Breast epithelium (tissue), 4 donors: Measurements from ENCODE around the gene KPNA1. TPM values are rescaled to one million over a fixed set of nuclear protein-coding genes. Genes with fewer than 3 reads are reported as not detected.

Source experiments
- DNase-seq, 2 donors: peaks; one replicate each; pipeline ENCODE4 v3.0.0-alpha.2; 2019; ENCODE audit warnings: low spot score in 2 of 2
- H3K27ac ChIP-seq, 2 donors: fragments of 200-600 bp; sonication (generic) in 1 of 2; one replicate each; pipeline ENCODE4 v1.5.1; 2016 to 2019; ENCODE audit warnings: mild to moderate bottlenecking in 1 of 2
- H3K27me3 ChIP-seq, 2 donors: fragments of 200-600 bp; sonication (generic) in 1 of 2; one replicate each; pipeline versions ENCODE4 v1.5.1 to v1.6.0; 2017 to 2019; ENCODE audit warnings: control low read depth in 1 of 2, mild to moderate bottlenecking in 1 of 2
- H3K36me3 ChIP-seq: fragments of 200-600 bp; one replicate; pipeline ENCODE4 v1.5.1; 2019
- H3K4me1 ChIP-seq, 2 donors: fragments of 200-600 bp; sonication (generic); one replicate each; pipeline ENCODE4 v1.5.1; 2016 to 2019; ENCODE audit warnings: control low read depth in 1 of 2
- H3K4me3 ChIP-seq, 3 donors: fragments of 200-600 bp; sonication (generic); 1 replicate in 2 of 3; 2 replicates in 1 of 3; pipeline ENCODE4 v1.5.1; 2016 to 2019; ENCODE audit warnings: mild to moderate bottlenecking in 3 of 3, moderate library complexity in 2 of 3
- H3K9me3 ChIP-seq, 2 donors: fragments of 200-600 bp; sonication (generic) in 1 of 2; one replicate each; pipeline ENCODE4 v1.5.1; 2016 to 2019; ENCODE audit warnings: control low read depth in 1 of 2
- POLR2A ChIP-seq: fragments of 450-650 bp; IDR thresholded peaks from one replicate; pipeline ENCODE4 v1.6.1; 2016; ENCODE audit warnings: antibody characterized with exemption, mild to moderate bottlenecking, moderate library complexity
- POLR2AphosphoS5 ChIP-seq, 3 donors: sonication (generic); formaldehyde crosslinking; IDR thresholded peaks; one replicate each; pipeline ENCODE4 v1.6.1; 2017; ENCODE audit warnings: antibody characterized with exemption in 3 of 3
- intact Hi-C: fragments of 100-400 bp; cut with DNase I; formaldehyde crosslinking; loops from one replicate; pipeline ENCODE4 v1.15.1; 2023; ENCODE audit warnings: low total_unique reads
- total RNA-seq, 3 donors: library from RNA; depleted of rRNA; stranded (reverse); fragments of >200 nt; gene quantifications; one replicate each; pipeline ENCODE4 v1.1.0, GENCODE V29; 2016
- TF ChIP-seq, protein P1 (sequence below), 3 donors: fragments of 450-650 bp; IDR thresholded peaks; one replicate each; pipeline ENCODE4 v1.5.1; 2016 to 2017; ENCODE audit warnings: antibody characterized with exemption in 3 of 3, mild to moderate bottlenecking in 3 of 3, moderate library complexity in 3 of 3

The KPNA1 gene
- total RNA-seq, 3 donors from 2014 or later, result 40.3 to 51.7 (median 42.4) TPM

DNA sequence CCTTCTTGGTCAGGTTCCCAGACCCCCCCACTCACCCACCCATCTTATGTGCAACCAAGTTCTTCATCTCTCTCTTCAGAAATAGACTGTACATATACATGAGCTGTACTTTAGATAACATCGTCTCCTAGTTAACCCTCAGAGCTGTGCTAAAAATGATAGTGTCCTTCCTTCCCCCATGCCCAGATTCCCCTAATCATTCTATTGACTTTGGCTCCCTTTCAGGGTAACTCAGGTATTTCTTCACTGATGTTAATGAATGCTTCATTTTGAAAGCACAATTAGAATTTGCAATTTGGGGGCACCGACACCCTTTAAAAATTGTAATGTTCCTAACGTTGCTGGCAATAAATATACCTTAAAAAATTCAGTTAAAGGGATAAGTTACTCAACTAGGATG lies 38.4 kb upstream of the KPNA1 start:
- H3K9me3 ChIP-seq, result no peaks in the 10 kb centered on the region
- H3K27me3 ChIP-seq, result no peaks in the 10 kb centered on the region
- H3K36me3 ChIP-seq, result peaks cover 9% of the 10 kb centered on the region
- no peaks in the 10 kb centered on the region for H3K4me1 ChIP-seq
- no peak overlapping the region for H3K27ac ChIP-seq
- no peak for TF ChIP-seq POLR2A
- TF ChIP-seq POLR2AphosphoS5 (IDR thresholded peaks at IDR 0.05), result no peak
- TF ChIP-seq, protein P1, sequence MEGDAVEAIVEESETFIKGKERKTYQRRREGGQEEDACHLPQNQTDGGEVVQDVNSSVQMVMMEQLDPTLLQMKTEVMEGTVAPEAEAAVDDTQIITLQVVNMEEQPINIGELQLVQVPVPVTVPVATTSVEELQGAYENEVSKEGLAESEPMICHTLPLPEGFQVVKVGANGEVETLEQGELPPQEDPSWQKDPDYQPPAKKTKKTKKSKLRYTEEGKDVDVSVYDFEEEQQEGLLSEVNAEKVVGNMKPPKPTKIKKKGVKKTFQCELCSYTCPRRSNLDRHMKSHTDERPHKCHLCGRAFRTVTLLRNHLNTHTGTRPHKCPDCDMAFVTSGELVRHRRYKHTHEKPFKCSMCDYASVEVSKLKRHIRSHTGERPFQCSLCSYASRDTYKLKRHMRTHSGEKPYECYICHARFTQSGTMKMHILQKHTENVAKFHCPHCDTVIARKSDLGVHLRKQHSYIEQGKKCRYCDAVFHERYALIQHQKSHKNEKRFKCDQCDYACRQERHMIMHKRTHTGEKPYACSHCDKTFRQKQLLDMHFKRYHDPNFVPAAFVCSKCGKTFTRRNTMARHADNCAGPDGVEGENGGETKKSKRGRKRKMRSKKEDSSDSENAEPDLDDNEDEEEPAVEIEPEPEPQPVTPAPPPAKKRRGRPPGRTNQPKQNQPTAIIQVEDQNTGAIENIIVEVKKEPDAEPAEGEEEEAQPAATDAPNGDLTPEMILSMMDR (IDR thresholded peaks at IDR 0.05), result no peak
- no peak for DNase-seq
- intact Hi-C loops, result no loop called here
- H3K4me3 ChIP-seq, result no peak overlapping the region

DNA sequence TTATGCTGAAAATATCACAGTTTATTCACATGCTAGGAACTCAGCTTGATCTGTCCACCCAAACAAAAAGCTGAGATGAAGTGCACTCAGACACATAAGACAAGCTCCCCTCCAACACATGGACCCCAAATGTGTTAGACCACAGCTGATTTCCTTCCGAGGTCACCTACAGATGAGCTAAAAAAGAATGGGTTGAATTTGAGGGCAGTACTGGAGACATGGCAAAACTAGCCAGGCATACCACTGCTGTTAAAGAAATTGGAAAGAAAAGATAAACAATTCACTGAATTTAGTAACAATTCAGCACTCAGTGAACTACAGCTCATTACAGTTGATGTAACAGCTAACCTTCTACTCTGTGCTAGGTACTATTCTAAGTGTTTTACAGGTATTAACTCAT lies 33.9 kb upstream of the KPNA1 start:
- no peaks in the 10 kb centered on the region for H3K9me3 ChIP-seq
- H3K27ac ChIP-seq, result no peak overlapping the region
- no peaks in the 10 kb centered on the region for H3K36me3 ChIP-seq
- intact Hi-C loops, result no loop called here
- no peaks in the 10 kb centered on the region for H3K4me1 ChIP-seq
- no peak for DNase-seq
- TF ChIP-seq POLR2AphosphoS5 (IDR thresholded peaks at IDR 0.05) (no peak), POLR2A (no peak)
- TF ChIP-seq, protein P1 (IDR thresholded peaks at IDR 0.05), result no peak
- no peak overlapping the region for H3K4me3 ChIP-seq
- H3K27me3 ChIP-seq, result no peaks in the 10 kb centered on the region

DNA sequence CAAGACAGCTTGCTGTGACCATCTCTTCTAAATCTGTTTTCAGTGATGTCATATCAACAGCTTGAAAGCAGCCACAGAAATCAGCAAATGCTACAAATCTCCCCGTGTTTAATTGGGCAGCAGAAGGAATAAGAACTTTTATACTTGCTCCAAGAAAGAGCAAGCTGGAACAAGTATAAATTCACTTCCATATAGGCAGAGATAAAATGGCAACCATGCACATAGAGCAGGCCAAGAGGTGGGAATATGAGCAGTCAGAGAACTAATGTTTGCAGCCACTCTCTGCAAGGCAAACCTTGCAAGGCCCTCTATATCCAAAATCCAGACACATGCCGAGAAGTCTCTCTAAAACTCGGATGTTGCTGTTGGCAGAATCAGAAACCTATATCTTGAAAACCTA lies 33.3 kb upstream of the KPNA1 start:
- intact Hi-C loops, result no loop called here
- no peaks in the 10 kb centered on the region for H3K27me3 ChIP-seq
- no peak for TF ChIP-seq POLR2A
- TF ChIP-seq, protein P1 (IDR thresholded peaks at IDR 0.05), result no peak
- TF ChIP-seq POLR2AphosphoS5 (IDR thresholded peaks at IDR 0.05), result no peak
- no peak overlapping the region for H3K4me3 ChIP-seq
- DNase-seq, result no peak
- no peaks in the 10 kb centered on the region for H3K9me3 ChIP-seq
- no peaks in the 10 kb centered on the region for H3K4me1 ChIP-seq
- H3K36me3 ChIP-seq, result no peaks in the 10 kb centered on the region
- no peak overlapping the region for H3K27ac ChIP-seq

DNA sequence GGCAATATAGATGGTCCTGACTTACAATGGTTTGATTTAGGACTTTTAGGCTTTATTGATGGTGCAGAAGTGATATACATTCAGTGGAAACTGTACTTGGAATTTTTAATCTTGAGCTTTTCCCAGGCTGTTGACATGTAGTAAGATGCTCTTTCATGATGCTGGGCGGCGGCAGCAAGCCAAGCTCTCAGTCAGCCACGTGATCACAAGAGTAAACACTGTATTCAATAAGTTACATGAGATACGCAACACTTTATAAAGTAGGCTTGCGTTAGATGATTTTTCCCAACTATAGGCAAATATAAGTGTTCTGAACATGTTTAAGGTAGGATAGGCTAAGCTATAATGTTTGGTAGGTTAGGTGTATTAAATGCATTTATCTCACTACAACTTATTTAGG lies 31.4 kb upstream of the KPNA1 start:
- TF ChIP-seq, protein P1 (IDR thresholded peaks at IDR 0.05), result no peak
- no peak for TF ChIP-seq POLR2A
- TF ChIP-seq POLR2AphosphoS5 (IDR thresholded peaks at IDR 0.05), result no peak
- no peaks in the 10 kb centered on the region for H3K36me3 ChIP-seq
- no peaks in the 10 kb centered on the region for H3K4me1 ChIP-seq
- H3K27me3 ChIP-seq, result no peaks in the 10 kb centered on the region
- no peaks in the 10 kb centered on the region for H3K9me3 ChIP-seq
- no peak overlapping the region for H3K27ac ChIP-seq
- intact Hi-C loops, result no loop called here
- H3K4me3 ChIP-seq, result no peak overlapping the region
- no peak for DNase-seq

DNA sequence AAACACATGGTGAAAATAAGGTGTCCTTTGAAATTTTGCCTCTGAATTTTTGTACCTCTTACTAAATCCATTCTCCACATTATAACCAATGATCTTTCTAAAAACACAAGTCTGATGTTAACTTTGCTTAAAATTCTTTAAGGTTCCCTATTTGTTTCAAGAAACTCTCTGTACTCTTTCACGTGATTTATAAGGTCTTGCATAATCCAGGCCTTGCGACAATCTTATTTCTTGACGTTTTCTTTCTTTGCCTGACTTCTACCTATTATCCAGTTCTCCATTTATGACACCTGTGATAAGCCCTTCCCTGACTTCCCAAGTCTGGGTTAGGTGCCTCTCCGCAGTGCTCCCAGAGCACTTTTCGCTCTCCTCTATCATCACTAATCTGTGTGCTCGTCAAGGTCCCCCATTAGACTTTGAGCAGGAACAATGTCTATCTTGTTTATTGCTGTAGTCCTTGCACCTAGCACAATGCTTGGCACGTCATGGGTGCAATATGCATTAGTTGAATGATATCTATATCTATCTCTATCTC lies 24.3 kb upstream of the KPNA1 start:
- DNase-seq, result no peak
- intact Hi-C loops, result loop anchor here (10.0 kb wide), 1 partner anchor 874 kb away; the partner anchor contains the start of gene HCLS1
- no peak for TF ChIP-seq POLR2A

DNA sequence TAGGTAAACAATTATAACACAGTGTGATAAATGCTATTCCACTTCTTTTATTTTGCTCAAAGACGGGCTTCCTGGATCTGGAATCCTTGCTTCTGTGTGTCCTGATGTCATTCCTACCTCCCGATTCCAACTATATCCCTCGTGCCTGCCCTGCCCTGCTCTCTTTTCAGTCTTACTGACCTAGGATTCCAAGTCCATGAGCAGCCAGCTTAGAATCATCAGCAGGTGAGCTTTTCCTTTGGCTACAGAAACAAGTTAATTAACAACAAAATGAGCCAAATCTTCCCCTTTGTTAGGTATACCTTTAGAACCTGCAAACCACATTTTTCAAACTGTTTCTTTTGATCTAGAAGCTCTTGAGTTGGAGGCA lies 21.9 kb upstream of the KPNA1 start:
- no peaks in the 10 kb centered on the region for H3K27me3 ChIP-seq
- H3K4me1 ChIP-seq, result peaks cover 0 to 4% of the 10 kb centered on the region in 2 donors
- no peak overlapping the region for H3K27ac ChIP-seq
- DNase-seq, result no peak
- intact Hi-C loops, result loop anchor here (10.0 kb wide), 1 partner anchor 872 kb away; the partner anchor contains the start of gene HCLS1
- H3K9me3 ChIP-seq, result no peaks in the 10 kb centered on the region
- H3K4me3 ChIP-seq, result no peak overlapping the region
- TF ChIP-seq POLR2AphosphoS5 (IDR thresholded peaks at IDR 0.05) (no peak), POLR2A (no peak)
- TF ChIP-seq, protein P1 (IDR thresholded peaks at IDR 0.05), result no peak
- H3K36me3 ChIP-seq, result peaks cover 3% of the 10 kb centered on the region

More for the DNA sequence above, 24.3 kb upstream of the KPNA1 start:
- no peaks in the 10 kb centered on the region for H3K9me3 ChIP-seq
- H3K36me3 ChIP-seq, result no peaks in the 10 kb centered on the region
- no peaks in the 10 kb centered on the region for H3K27me3 ChIP-seq
- H3K4me1 ChIP-seq, result no peaks in the 10 kb centered on the region
- no peak overlapping the region for H3K4me3 ChIP-seq
- no peak overlapping the region for H3K27ac ChIP-seq
